ENCODE results near the gene C16orf96.

C16orf96 gene

GRCh38 chr16:4556112-4556511 is at the start of gene C16orf96:
C16orf96 (plus strand) TSS chr16:4556340; CDS start chr16:4556490, 150 bp downstream.
- DNase-seq: no peak

- DNase-seq: peak in 46 of 58 donors; percentile 22 to 90 (median 50)
Observed at GRCh38 chr16:4506450-4506849, 49.7 kb upstream of the C16orf96 start.

GRCh38 chr16:4507588-4508345 is 48.4 kb upstream of the C16orf96 start:
- no peak for DNase-seq

DNA sequence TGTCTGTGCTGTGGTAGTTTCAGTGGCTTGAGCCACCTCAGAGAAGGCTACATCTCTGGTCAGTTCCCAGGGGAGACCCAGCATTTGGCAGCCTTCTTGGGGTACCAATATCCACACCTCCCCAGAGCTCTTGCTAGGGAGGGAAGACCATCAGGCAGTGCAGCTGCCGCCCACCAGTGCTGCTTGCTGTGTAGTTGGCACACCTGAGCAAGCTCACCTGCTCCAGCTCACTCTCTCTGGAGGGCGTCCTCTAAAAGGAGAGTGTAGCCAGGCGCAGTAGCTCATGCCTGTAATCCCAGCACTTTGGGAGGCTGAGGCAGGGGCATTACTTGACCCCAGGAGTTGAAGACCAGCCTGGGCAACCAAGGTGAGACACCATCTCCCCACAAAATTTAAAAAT is 47.3 kb upstream of the C16orf96 start:
- DNase-seq: no peak

DNA sequence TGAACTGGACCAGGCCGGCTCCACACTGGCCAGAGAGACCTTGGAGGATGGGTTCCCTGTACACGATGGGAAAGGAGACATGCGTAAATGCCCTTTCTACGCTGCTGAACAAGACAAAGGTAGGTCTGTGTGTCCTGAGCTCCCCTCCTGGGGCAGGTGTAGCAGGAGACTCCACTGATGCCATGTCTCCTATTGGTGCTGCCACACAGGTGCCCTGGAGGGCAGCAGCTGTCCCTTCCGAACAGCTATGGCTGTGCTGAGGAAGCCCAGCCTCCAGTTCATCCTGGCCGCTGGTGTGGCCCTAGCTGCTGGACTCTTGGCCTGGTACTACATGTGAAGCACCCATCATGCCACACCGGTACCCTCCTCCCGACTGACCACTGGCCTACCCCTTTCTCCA is 46.7 kb upstream of the C16orf96 start:
- no peak for DNase-seq

GRCh38 chr16:4510131-4510530 is 46.0 kb upstream of the C16orf96 start:
- no peak for DNase-seq

DNA sequence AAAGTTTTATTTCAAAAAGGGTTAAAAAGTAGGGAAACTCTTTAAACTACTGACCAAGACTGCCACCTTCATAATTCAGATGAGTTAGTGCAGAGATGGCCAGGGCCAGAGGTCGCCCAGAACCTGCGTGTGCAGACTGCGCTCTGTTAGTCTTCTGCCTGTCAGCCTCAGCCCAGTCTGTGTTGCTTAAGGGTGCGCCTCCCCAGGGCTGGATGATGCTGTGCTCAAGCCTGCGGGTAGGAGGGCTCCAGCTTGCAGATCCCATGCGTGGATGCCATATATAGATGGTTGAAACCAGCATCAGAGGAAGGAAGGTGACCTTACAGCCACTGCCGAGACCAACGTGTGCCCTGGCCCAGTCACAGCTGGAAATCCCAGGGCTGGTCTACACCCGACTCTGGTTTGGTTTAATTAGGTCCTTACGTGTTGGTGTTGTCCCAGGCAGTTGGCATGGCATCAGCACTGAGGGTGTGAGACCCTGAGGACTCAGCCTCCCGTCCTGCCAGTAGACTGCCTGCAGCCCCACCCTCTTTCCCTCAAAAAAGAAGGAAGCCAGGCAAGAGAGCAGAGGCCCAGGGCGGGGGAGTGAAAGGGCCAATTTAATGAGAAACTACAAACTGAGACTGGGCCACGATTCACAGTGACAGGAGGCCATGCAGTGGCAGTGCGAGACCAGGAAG is 45.3 kb upstream of the C16orf96 start:
- DNase-seq: no peak

DNA sequence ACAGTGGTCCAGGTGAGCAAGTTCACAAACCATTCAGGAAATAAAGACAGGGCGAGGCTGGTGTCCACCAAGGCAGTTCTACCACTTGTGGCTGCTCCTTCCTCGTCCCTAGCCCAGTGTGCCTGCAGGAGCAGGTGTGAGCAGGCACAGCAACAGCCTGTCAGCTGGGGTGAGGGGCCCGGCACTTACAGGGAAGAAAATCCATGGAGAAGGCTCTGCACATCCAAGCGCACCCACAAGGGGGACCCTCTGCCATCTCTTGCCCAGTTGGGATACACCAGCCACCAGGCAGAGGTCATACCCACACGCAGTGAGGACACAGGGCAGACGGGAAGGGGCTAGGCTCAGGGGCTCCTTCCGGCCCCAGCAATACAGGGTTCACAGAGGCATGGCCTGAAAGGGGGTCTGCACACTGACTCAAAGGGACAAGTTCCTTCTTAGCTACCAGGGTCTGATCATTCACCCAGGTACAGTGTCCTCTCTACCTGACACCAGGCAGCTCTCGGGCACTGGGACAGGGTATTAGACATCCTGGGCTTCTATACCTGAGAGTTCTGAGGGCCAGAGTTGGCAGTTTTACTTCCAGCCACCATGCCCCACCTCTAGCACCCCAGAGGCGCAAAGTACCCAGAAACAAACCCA is 44.6 kb upstream of the C16orf96 start:
- DNase-seq: peak in 49 of 58 donors; percentile 20 to 74 (median 40)

- no peak for DNase-seq
Observed at GRCh38 chr16:4512473-4512872, 43.7 kb upstream of the C16orf96 start.

DNA sequence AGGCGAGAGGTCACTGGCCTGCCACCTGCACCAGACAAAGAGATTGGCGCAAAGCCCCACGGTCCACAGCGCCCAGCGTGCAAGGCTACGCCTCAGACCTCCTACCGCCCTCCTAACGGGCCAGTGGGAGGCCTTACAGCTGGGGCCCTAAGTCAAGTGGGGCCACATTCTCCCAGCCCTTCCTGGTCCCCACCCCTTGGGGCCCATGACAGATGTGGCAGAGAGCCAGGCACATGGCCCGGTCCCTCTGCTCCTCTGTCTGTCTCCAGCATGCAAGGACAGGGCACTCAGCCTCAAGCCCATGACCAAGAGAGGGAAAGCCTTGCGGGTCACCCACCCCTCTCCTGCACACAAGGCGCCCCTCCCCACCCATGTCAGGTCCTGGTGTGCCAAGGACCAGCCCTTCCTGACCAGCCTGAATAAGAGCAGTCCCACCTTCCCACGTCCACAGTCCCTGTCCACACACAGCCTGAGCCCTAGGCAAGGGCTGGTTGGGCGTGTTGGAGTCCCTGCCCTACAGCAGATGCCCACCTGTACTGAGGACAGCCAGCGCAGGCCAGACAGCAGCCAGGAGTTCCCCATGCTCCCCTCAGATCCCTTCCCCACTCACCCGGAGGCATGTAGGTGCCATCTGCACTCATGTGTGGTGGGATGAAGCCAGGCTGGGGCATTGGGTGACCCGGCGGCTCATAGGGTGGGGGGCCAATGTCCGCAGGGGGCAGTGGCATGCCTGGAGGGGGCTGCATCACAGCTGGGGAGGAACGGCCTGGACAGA is 42.9 kb upstream of the C16orf96 start:
- DNase-seq: no peak

GRCh38 chr16:4513881-4514280 is 42.3 kb upstream of the C16orf96 start:
- no peak for DNase-seq

DNA sequence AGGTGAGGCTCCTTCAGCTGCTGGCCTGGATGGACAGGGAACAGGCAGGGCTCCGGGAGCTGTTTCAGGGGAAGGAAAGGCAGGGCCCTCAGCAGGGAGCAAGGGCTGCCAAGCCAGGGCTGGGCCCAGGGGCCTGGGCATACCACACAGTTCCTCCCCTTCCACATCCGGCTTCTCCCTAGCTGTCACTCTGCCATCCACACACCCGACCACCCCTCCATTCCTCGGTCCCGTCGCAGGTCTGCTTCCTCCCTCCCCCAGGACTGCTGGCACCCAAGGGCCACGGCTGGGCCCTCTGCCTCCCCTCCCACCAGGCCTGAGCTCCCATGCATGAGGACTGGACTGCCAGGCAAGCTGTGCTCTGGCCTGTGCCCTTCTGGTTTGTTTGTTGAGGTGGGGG is 41.5 kb upstream of the C16orf96 start:
- DNase-seq: no peak

DNA sequence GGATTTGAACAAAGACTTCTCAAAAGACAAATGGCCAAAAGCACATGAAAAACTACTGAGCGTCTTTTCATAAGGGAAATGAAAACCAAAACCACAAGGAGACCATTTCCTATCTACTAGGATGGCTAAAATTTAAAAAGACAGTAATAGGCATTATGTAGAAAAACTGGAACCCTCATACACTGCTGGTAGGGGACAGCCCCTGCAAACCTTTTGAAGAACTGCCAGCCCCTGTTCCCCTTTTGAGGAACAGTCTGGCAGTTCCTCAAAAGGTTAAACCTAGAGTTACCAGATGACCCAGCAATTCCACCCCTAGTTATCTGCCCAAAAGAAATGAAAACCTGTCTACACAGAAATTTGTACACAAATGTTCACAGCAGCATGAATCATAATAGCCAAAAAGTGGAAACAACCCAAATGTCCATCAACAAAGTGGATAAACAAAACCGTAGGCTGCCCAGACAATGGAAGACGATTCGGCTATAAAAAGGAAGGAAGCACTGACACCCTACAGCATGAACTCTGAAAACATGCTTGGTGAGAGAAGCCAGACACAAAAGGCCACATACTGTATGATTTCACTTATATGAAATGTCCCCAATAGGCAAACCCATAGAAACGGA is 40.4 kb upstream of the C16orf96 start:
- DNase-seq: no peak

- peak in 33 of 58 donors; percentile 13 to 62 (median 35) for DNase-seq
Observed at GRCh38 chr16:4517812-4518680, 38.1 kb upstream of the C16orf96 start.

GRCh38 chr16:4519274-4520058 is 36.7 kb upstream of the C16orf96 start:
- no peak for DNase-seq

DNA sequence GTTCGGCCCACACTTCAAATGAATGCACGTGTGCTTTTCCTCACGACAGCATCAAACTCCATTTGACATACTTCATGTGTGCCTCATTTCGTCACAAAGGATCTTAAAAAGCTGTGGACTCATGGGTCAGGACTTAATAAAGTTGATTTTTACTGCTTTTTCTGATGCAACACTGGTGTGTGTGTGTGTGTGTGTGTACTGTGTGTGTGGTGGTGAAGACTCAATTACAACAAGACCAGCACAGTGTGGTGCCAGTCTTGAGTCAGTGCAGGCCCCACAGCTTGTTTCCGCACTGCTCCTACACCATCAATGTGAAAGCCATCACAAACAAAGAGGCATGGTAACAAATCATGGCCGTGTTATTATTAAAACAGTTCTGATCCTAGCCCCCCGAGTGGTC is 35.2 kb upstream of the C16orf96 start:
- no peak for DNase-seq

DNA sequence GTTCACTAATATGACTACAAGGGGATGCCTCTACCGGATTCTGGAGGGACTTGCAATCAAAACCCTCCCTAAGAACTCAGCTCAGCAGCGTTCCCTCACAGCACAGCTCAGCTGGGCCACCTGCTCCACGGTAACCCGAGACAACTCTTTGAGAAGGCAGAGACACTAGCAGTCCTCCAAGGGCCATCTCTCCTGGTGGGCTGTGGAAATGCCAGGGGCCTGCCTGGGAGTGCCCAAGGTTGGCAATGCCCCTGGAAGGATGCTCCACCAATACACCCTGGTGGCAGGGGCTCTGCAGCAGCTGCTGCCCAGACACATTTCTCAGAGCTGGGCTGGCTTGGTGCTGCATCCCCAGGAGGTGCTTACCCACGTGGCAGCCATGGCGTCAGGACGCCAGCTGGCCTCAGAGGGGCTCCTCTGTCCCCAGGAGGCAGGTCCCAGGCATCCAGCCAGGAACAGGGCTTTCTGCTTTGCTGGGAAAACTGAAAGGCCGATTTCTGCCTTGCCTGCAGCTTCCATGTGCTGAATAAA is 34.0 kb upstream of the C16orf96 start:
- peak in 57 of 58 donors; percentile 30 to 97 (median 83) for DNase-seq

GRCh38 chr16:4523686-4524085 is 32.5 kb upstream of the C16orf96 start:
- peak in 22 of 58 donors; percentile 25 to 86 (median 45) for DNase-seq

DNA sequence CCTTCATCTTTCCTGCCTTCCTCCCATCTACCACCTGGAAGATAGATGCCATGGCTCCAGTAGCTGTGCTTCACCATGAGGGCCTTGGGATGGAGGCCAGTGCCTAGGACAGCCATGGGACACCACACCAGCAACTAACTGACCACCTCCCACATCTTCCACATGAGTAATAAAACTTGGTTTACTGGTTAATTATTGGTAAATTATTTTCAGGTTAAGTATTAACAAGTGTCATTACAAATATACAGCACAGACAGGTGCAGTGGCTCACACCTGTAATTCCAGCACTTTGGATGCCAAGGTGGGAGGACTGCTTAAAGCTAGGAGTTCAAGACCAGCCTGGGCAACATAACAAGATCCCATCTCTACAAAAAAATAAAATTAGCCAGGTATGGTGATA is 31.6 kb upstream of the C16orf96 start:
- no peak for DNase-seq

Data from anterior cingulate cortex (tissue), 58 donors.